NCI-H2171 (cell line): ENCODE measurements around the gene SUMO4.

Source experiments
- DNase-seq: peaks from one replicate; lab custom pipeline; 2025; lab: John Stamatoyannopoulos, UW

The SUMO4 gene

DNA sequence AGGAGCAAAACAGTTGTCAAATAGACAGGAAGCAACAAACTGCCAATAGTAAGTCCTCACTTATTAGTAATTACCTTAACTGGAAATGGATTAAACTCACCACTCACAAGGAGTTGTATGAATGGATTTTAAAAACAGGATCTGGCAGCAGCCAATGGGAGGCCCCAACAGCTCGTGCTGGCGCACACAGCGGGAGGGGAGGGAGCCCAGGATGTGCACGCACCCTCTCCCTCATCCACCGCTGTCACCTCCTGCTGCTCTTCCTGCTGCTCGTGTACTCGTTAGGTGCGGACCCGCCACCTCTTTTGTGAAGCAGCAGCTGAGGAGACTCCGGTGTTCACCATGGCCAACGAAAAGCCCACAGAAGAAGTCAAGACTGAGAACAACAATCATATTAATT lies at the start of gene SUMO4:
Gene SUMO4, plus strand, starts transcription at position 213 of the 400 bp plus-strand sequence. Its CDS starts 130 bp downstream, at position 343.
- DNase-seq = no peak

DNA sequence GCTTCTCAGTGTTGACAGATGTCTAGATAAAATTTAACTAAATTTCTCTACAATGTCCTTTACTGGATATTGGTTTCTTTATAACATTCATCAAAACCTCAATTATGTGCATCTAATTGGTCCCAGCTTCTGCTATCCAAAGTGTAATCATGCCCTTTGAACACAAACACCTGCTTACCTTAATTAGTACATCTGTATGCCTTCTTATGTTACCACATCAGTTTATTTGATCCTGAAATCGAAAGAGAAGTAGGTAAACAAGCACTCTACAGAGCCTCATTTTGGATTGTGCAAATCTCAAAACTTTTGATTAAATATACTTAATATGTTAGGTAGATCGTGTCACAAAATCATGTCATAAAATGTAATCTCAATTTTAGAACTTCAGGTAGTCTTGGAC lies 46.1 kb upstream of the SUMO4 start:
- DNase-seq = peak; percentile 75

DNA sequence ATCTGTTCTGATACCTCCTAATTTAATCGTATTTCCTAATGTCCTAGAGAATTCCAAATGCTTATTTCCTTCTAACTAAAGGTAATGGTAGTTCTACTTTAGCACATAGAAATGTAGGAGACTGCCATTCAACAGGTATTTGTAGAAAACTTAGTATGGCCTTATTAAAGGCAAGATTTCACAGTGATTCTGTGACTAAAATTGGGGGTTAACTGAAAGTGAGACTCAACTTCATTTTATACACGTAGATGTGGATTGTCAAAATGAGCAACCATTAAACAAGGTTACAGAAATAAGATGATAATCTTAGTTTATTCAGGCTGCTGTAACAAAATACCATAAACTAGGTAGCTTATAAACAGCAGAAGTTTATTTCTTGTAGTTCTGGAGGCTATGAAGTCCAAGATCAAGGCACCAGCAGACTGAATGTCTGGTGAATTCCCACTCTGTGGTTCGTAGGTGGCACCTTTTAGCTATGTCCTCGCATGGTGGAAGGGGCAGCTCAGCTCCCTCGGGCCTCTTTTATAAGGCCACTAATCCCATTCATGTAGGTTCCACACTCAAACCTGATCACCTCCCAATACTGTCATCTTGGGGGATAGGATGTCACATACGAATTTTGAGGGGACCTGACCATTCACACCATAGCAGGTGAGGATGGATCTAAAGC lies 43.8 kb upstream of the SUMO4 start:
- no peak for DNase-seq

DNA sequence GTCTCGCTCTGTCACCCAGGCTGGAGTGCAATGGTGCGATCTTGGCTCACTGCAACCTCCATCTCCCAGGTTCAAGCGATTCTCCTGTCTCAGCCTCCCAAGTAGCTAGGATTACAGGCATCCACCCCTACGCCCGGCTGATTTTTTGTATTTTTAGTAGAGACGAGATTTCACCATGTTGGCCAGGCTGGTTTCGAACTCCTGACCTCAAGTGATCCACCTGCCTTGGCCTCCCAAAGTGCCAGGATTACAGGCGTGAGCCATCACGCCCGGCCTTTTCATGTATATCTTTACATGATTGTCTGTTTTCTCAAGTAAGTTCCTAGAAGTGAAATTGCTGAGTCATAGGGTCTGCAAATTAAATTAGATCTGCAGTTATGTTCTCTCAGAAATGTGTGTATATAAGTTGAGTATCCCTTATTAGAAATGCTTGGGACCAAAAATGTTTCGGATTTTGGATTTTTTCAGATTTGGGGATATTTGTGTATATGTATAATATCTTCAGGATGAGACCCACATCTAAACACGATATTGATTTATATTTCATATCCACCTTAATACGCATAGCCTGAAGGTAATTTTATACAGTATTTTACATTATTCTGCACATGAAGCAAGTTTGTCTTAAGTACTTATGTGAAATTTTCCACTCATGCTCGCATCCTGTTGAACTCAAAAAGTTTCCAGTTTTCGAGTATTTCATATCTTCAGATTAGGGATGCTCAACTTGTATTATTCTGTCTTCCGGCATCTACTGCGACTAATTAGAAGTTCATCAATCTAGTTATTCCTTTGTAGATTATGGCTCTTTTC lies 42.1 kb upstream of the SUMO4 start:
- no peak for DNase-seq

DNA sequence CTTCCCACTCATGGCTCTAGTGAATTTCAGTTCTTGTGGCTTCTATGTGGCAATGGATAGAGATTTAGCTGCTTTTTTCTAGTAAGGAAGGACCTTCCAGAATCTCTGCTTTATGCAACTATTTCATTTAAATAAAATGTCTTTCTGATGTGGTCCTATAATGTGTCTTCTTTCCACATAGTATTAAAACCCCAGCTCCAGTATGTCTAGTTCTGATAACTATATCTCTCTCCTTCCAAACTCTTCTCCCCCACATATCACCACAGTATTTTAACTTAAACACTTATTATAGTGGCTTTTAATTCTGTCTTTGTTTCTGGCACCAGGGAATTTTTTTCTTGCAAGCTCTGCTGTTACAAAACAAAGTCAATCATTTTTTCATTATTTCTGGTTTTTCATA lies 40.6 kb upstream of the SUMO4 start:
- DNase-seq = no peak

DNA sequence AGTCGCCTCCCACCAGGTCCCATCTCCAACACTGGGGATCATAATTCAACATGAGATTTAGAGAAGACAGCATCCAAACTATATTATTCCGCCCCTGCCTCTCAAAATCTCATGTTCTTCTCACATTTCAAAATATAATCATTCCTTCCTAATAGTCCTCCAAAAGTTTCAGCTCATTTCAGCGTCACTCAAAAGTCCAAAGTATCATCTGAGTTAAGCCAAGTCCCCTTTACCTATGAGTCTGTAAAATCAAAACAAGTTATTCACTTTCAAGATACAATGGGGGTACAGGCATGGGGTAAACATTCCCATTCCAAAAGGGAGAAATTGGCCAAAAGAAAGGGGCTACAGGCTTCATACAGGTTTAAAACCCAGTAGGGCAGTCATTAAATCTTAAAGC lies 39.5 kb upstream of the SUMO4 start:
- DNase-seq = no peak

DNA sequence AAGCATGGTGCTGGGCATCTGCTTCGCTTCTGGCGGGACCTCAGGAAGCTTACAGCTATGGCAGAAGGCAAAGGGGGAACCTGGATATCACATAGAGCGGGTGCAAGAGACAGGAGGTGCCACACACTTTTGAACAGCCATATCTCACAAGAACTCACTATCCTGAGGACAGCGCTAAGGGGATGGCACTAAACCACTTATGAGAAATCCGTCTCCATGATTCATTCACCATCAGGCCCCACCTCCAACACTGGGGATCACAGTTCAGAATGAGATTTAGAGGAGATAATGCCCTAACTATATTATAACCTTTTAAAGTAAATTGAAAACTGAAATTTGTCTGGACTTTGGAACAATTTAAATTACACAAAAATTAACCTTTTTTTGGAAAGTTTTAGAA lies 37.8 kb upstream of the SUMO4 start:
- no peak for DNase-seq

DNA sequence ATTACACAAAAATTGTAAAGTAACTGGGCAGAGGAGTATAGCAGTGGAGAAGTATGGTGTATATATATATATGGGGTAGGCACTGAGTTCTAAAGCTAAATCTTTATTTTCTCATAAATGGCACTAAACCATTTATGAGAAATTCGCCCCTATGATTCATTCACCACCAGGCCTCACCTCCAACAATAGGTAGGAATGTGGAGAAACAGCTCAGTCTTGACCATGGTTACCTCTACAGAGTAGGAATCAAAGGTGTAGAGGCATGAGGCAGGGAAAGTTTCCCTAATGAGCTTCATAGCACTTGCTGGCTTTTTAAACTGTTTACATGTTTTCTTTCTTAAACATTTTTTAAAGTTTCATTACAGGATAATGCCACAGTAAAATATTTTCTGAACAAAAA lies 36.9 kb upstream of the SUMO4 start:
- DNase-seq = no peak

DNA sequence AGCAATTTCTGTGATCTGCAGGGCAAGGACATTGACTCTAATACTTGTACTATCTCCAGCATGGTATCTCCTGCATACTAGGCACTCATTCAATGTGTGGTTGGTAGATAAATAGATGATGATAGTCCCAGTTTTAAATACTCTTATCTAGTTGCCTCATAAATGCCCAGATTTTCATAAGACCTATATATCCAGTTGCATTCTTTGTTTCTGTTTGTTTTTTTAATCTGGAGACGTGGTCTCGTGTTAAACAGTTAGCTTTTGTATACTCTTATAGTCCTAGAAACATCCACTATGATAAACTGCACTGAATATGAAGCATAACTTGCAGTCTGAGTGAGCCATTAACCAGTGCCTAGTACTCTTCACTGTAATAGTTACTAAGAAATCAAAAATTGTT lies 35.5 kb upstream of the SUMO4 start:
- no peak for DNase-seq

DNA sequence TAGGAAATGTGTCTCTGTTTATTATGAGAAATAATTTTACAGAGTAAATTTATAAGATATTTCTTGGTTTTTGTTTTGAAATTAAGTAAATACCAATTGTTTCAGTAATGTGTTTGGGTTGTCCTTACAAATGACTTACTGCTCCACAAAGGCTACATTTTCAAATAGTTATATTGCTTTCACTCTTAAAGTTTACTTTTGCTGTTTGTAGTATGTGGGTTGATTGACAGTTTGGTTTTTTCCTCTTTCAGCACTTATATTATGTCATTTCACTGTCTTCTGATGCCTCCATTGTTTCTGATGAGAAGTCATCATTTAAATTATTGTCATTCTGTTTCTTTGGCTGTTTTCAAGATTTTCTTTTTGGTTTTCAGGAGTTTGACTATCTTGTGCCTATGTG lies 34.9 kb upstream of the SUMO4 start:
- DNase-seq = no peak

DNA sequence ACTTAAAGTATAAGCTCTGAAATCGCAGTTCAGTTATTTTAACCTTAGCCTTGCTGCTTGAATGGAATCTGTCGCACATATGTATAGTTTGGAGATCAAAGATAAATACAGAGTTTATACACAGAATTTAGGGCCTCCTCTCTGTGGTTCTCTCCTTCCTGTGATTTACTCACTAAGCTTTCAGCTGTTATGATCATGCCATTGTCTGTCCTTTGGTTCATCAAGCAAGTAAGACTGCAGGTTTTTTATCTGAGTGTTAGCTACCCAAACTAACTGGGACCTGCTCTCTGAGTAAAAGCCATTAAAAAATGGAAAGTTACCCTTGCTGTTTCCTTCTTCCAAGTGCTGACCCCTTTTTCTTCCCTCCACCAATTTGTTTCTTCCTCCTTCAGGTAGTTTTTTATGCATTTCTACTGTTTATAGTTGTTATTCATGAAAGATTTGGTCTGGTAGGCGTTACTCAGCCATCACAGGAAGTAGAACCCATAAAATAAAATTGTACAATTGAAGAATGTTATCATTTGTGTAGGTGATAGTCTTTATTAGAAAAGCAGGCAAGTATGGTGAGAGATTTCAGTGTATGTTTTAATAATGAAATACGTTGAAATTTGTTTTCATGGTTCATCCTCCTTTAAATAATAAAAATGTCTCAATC lies 33.7 kb upstream of the SUMO4 start:
- DNase-seq = no peak

DNA sequence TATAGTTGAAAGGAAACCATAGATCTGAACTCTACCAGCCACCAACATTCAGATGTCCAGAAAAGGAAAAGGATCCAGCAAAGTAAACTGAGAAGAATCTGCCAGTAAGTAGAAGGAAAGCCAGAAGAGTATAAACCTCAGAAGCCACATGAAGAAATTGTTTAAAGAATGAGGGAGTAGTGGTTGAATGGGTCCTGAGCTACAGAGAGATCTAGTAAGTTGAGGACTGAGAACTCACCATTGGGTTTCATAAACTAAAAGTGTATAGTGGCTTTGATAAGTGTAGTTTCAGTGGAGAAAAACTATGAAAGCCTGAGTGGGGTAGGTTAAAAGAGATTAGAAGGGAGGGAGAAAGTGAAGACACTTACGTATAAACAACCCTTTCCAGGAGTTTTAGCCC lies 32.0 kb upstream of the SUMO4 start:
- DNase-seq = no peak

DNA sequence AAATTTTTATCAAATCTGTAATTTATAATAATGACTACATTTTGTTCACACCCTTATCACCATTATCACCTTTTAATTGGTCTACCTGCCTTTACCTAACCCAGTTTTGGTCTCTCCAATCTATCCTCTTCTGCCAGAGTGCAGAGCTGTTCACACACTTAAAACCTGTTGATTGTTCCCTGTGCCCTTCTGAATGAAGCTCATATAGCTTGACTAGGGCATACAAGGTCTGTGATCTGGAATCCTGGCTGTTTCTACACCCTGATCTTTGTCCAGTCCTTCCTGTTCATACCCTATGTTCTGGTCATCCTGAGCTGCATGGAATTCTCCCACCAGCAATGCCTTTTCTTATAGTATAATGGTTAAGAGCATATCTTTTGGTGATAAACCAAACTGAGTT lies 28.9 kb upstream of the SUMO4 start:
- DNase-seq = no peak

DNA sequence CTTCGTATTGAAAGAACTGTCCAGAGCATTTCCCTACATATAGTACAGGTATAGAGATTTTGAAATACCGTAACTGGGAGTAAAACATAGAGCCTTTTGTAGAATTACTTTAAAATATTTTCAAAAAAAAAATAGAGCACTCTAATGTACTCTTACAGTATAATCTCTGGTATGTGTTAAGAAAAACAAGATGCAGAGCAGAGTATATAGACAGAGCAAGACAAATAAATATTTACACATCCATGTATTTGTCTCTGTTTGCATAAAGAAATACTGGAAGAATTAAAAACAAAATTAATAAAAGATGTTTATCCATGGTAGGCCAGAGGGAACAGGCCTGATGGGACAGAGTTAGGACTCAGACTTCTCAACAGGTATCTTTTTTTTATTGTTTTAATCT lies 28.0 kb upstream of the SUMO4 start:
- no peak for DNase-seq

DNA sequence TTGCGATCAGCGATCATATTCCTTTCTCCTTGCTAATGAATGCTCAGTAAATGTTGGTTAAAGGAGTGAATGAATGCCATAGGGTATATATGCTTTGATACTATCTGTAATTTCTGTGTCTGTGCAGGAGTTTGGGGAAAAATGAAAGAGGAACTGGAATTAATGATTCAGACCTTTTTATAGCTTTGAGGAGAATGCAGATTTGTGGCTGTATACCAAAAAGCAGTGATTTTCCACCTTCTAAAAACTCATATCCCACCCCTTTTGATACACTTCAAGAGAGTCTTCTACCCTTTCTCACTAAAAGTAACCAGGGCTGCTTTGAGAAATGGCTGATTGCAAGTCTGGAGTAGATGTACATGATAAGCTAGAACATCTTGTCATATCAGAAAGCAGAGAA lies 26.6 kb upstream of the SUMO4 start:
- no peak for DNase-seq

DNA sequence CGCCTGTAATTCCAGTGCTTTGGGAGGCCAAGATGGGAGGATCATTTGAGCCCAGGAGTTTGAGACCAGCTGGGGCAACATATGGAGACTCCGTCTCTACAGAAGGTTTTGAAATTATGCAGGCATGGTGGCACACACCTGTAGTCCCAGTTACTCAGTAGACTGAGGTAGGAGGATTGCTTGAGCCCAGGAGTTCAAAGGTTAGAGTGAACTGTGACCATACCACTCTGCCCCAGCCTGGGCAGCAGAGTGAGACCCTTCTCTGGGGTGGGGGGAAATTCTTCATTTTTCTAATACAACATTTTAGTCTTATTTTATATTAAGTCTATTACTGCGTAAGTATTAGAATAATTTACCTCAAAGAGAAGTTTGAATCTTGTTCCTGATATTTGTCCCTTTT lies 20.1 kb upstream of the SUMO4 start:
- no peak for DNase-seq

DNA sequence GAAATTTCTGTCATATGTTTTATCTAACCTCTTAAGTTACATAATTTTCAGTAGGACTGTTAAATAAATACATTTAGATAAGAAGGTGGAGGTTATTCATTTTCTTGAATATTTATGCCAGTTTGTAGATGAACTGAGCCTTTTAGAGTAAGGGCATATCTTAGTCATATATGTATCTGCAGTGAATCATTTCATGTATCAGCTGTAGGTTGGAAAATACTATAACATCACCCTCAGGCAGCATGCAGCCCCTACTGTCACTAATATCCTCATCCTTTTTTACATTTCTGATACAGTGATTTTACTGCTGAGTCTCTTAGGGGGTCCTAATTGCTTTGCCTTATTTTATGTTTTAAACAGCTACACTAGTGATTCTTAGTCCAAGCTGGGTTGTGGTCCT lies 19.5 kb upstream of the SUMO4 start:
- DNase-seq = no peak

DNA sequence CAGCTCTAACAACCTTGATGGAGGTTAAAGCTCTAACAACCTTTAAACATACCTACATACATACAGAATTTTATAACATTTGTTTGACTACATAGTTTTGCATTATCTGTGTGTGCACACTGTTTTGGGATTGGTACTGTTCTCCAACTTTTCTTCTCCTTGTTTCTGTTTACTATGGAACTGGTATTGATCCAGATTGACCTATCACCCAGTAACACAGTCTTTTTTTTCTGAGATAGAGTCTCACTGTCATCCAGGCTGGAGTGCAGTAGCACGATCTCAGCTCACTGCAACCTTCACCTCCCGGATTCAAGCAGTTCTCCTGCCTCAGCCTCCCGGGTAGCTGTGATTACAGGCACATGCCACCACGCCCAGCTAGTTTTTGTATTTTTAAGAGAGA lies 16.7 kb upstream of the SUMO4 start:
- DNase-seq = no peak

DNA sequence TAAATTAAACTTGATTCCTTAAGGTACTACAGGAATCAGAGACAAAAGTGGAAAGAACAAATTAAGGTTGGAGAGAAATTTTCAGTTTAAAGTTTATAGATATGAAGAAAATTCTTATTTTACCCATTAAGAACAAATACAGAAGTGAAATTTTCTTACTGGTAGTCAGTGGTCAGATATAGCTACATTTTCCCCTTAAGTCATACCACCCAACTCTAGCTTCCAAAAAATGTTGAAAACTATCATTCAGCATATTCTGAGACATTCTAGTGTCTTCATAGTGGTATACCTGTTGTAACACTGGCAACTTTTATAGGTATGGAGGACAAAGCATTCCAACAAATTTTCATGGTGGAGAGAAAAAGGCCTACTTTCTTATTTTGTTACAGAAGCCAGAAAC lies 15.6 kb upstream of the SUMO4 start:
- DNase-seq = no peak

DNA sequence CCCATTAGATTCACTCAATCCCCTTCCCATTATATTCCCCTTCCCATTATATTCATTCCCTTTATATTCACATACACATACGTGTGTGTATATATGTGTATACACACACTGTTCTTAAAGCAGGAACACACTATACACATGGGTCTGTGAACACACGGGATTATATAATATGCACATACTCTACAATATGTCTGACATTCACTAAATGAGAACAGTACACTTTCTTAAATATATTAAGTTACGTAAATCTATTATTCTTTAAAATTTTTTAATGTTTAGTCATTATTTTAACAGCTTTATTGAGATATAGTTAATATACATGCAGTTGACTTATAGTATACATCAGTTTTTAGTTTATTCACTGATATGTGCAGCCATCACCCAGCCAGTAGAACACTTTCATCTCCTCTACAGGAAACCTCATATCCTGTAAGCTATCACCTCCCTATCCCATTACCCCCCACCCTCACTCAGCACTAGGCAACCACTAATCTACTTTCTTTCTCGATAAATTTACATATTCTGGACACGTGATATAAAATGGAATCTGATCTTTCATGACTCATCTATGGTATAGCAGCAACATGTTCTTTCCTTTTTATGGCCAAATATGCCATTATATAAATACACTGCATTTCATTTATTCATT lies 13.9 kb upstream of the SUMO4 start:
- DNase-seq = no peak

DNA sequence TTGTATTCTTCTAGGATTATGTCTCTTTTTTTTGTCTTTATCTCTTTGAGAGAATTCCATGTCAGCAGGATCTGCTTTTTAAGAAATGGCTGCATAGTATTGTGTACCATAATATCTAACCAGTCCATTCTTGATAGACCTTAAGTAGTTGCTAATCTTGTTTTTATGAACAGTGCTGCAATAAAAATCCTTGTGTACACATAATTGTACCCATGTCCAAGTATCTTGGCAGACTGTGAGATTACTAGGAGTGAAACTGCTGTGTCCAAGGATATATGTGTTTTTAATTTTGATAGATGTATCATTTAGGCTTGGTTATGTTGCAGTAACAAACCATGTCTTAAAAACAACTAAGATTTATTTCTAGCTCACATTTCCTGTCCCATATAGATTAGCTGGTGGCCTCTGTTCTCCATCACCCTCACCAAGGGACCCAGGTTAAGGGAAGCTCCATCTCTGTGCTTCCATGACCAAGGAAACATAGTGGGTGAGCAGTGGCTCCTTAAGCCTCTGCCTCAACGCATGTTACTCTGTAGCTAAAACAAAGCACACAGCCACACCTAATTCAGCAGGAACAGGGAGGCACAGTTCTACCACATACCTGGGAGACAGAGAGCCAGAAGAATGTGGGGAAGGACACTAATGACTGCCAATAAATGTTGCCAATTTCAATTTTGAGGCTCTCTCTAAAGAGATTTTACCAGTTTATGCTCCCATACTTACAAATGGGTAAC lies 12.1 kb upstream of the SUMO4 start:
- DNase-seq = no peak
